HG03045 (cell line): ENCODE data around the gene YBX2.
"Not testable (repeated sequence)": the region's sequence is repeated elsewhere in the genome, so short reads cannot be mapped to it uniquely, and the experiment has no call there.

Experiments
- ATAC-seq: cut with Tn5 transposase; IDR thresholded peaks from one replicate; pipeline ENCODE4 v1.9.1; 2021; ENCODE audit warnings: mild to moderate bottlenecking, moderate library complexity; ENCODE audit not compliant: unreplicated experiment

The YBX2 gene

DNA sequence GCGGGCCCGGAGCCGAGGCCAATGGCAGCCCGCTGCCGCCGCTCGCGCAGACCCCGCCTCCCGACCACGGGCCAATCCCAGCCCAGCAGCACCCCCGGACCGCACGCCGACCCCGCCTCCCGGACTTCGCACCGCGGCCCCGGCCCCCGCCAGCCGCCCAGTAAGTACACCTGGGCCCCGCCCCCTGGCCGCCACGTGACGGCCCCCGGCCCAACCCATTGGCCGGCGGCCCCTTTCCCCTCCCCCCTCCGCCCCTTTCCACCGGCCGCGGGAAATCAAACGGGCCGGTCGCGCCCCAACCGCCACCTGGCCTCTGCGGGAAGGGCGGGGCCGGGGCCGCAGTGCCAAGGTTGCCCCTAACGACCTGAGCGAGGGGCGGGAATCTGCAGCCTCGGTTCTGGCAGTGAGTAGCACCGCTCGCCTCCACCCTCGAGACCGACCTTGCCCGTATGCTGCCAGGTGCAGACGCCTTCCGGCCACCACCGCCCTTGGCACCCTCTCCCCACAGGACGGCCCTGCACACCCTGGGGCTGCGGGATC lies at the start of gene YBX2:
TSS of gene YBX2 (minus strand) at position 26 of the 540 bp plus-strand sequence. CDS start 139 bp downstream, outside the sequence.
- ATAC-seq, result peak; percentile 57

DNA sequence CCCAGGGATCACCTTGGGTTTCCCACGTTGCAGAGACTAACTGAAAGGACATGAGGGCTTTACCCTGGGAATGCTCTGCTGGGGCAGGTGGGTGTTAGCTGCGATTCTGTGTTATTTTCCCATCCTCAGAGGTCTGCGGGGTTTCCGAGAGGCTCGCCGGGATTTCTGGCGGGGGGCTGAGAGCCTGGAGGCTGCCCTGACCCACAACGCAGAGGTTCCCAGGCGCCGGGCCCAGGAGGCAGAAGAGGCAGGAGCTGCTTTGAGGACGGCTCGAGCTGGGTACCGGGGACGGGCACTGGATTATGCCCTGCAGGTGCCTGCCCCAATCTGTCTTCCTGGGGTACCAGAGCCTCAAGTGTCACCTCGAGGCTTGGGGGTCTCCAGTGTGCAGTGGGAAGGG lies 48.8 kb upstream of the YBX2 start:
- ATAC-seq, result no peak

- ATAC-seq, result no peak
Observed at GRCh38 chr17:7341842-7342241, 47.4 kb upstream of the YBX2 start.

- no peak for ATAC-seq
Observed at GRCh38 chr17:7340179-7340578, 45.7 kb upstream of the YBX2 start.

DNA sequence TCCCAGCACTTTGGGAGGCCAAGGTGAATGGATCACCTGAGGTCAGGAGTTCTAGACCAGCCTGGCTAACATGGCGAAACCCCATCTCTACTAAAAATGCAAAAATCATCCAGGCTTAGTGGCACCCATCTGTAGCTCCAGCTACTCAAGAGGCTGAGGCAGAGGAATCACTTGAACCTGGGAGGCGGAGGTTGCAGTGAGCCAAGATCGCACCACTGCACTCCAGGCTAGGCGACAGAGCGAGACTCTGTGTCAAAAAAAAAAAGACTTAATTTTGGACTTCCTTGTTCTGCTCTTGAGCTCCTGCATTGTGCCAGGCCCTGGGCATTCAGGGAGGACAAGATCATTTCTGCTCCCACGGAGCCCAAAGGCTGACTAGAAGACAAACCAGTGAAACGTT lies 43.2 kb upstream of the YBX2 start:
- ATAC-seq, result not testable (repeated sequence)

GRCh38 chr17:7336240-7337175 lies 42.1 kb upstream of the YBX2 start, which contains the start of gene ACAP1:
Gene ACAP1 (plus strand): TSS chr17:7336529. CDS start chr17:7336735, 206 bp downstream.
- no peak for ATAC-seq

DNA sequence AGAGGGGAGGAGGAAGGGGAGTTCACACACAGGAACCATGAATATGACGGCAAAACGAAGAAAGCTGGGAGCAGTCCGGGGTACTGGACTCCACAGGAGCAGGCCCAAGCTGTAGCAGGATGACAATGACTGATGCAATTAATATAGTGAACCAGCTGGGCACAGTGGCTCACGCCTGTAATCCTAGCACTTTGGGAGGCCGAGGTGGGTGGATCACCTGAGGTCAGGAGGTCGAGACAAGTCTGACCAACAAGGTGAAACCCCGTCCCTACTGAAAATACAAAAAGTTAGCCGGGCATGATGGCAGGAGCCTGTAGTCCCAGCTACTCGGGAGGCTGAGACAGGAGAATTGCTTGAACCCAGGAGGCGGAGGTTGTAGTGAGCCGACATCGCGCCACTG lies 41.3 kb upstream of the YBX2 start:
- ATAC-seq, result not testable (repeated sequence)

DNA sequence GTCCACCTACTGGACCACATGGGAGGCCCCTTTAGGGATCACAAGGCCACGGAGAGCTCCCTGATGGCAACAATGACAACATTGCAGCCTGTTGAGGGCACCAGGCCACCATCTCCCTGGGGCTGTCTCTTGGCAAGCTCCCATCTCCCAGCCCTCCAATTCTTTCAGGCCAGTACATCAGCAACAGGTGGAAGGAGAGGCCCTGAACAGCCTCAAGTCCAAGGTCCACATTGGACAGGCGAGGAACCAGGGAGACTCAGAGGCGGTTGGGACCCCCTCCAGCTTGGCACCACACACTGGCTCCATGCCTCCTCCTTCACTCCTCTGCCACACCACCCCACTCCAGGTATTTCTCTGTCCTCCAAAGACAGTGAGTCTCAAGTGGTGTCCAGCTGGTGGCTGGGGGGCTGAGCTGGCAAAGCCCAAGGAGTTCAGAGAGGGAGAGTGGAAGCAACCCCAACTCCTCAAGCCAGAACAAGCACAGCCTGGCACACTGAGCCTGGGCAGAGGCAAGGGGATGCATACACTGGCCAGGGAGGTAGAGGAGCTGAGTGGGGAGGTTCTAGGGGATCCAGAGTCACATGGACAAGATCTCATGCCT lies 40.6 kb upstream of the YBX2 start:
- no peak for ATAC-seq

- not testable (repeated sequence) for ATAC-seq
Observed at GRCh38 chr17:7332600-7333069, 38.2 kb upstream of the YBX2 start.

GRCh38 chr17:7332111-7332510 lies 37.7 kb upstream of the YBX2 start:
- no peak for ATAC-seq

- ATAC-seq, result no peak
Observed at GRCh38 chr17:7330638-7331015, 36.2 kb upstream of the YBX2 start.

- peak; percentile 38 for ATAC-seq
Observed at GRCh38 chr17:7329997-7330637, 35.7 kb upstream of the YBX2 start.

DNA sequence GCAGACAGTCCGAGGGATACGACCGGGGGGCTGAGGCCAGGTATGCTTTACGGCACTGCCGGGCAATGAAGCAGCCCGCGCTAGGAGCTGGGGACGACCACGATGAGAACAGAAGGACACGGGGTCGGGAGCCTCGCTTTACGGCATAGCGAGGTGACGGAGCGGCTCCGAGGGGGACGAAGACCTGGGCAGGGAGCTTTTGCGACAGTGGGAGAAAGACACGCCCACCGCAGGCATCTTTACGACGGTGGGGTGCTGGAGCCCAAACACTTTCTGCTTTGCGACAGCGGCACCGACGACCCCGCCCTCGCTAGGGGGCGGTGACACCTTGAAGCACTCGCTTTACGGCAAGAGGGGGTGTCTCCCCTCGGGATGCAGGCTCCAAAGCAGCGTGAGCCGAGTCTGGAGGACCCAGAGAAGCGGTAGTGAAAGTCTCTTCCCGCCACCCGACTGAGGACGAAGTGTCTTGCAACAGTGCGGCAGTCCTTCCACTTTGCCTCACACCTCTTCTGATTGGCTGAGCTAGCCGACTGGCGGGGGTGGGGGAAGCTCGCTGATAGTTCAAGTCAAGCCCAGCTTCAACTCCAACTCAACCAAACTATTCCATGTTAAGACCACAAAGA lies 35.0 kb upstream of the YBX2 start:
- peak; percentile 60 for ATAC-seq

- peak; percentile 13 for ATAC-seq
Observed at GRCh38 chr17:7328840-7329373, 34.5 kb upstream of the YBX2 start, which contains the start of gene NEURL4. Gene NEURL4 (minus strand): TSS chr17:7329335. CDS start chr17:7329312, 23 bp downstream.

- ATAC-seq, result no peak
Observed at GRCh38 chr17:7328009-7328408, 33.6 kb upstream of the YBX2 start.

DNA sequence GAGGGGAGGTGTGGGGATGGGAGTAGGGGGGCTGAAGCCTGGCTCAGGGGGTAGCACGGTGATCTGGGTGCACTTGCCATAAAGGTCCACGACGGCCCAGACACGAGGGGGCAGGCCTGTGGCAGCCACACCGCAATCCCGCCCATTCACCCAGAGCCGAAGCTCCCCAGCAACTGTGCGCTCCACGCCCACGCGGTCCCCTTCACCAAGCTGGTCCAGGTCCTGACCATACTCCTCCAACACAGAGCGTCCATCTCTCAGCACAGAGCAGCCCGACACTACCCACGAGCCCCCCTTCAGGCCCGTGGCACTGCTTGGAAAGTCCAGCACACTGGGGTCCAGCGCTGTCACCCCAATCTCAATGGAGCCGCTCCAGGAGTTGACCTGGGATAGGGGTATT lies 33.1 kb upstream of the YBX2 start:
- ATAC-seq, result no peak

- ATAC-seq, result no peak
Observed at GRCh38 chr17:7327056-7327455, 32.6 kb upstream of the YBX2 start.

GRCh38 chr17:7326186-7326585 lies 31.7 kb upstream of the YBX2 start:
- ATAC-seq, result no peak

- no peak for ATAC-seq
Observed at GRCh38 chr17:7325031-7325528, 30.6 kb upstream of the YBX2 start.

DNA sequence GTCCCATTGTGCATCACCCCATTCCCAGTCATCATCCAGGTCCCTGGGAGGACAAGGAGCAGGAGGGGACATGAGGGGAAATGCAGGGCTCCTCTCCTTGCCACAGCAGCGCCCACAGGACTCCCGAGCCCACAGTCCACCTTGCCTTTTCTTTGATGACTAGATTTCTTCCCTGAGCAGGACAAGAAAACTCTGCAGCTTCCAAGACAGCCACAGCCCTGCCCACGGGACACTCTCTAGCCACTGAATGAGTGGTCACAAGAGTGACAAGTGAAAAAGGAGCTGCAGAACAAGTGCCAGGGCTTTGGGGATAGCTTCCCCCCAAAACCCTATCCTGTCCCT lies 30.0 kb upstream of the YBX2 start:
- ATAC-seq, result no peak
